GM18907 (cell line): Measurements from ENCODE around the gene RPRD1B.

Experiments
- ATAC-seq: cut with Tn5 transposase; IDR thresholded peaks from one replicate; pipeline ENCODE4 v1.9.1; 2021; ENCODE audit warnings: mild to moderate bottlenecking, moderate library complexity; ENCODE audit not compliant: unreplicated experiment

The RPRD1B gene

DNA sequence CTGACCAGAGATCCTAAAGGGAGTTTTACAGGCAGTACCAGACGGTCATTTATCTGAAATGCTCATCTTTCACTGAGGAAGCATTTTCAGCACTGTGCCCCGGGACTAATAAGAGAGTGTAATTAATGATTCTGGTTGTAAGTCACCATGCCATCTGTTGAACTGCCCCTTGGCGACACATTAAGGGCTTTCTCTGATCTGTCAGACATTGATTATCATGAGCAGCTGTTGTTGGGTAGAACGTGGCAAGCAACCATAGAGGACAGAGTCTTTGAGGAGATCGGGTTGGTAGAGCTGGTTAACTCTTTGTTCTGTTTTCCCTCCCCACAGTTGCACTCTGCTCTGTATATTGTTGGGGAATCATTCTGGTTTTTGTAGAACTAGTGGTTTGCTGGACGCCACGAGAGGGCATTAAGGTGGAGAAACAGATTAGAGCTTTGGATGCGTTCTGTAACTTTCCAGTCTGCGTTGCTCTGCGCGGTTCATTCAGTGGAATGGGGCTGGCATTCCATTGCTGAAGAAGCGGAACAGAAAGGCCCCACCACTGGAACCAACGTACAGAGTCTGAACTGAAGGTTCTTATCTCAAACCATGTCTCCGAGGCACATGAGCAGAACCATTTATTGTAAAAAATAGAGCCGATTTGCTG lies 34.3 kb downstream of the RPRD1B start:
- ATAC-seq = no peak

DNA sequence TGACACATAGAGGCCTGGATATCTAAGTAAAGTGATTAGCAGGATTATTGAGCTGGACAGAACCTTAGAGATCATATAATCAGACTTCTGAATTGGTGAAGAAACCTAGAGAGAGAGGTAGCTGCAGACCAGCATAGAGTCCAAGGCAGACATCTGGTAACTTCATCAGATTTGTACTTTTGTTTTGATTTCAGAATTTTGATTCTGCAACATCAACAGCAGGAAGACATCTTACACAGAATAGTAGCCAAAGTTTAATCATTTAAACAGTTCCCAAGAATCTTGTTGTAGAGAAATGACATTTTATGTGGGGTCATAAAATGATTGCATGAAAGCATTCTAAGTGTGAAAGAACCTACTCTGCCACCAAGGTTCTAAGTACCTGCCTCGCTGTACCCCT lies 39.4 kb downstream of the RPRD1B start:
- ATAC-seq = no peak

DNA sequence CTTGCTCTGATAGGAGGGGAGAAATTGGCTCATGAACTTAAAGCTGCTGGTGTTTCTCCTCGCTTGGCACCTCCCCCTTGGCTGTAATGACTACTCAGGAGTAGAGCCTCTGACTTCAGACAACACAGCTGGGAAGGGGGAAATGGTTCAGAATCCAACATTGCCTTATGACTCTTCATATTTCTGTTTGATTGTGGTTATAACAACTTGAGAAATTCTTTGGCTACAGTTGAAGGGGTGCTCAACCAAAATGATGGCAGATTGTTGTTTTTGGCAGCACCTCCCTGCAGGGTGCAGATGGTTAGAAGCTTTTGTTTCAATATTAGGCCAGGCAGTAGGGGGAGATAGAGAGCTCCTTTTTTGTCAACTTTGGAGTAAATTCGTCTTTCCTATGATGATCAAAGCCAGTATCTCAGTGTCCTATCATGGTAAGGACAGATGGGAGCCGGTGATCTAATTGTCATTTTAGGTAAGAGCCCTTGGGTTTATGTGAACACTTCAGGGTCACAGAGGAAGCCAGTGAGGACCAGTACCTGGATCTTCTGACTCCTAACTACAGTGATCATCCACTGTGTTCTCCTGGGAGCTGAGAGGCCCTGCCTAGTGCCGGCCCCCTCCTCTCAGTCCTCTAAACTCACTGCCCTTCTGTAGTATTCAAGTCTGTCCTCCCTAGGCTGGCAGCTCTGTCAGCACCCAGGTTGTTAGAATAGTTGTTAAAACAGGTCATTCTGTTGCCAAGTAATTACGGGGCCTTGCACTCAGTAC lies 39.9 kb downstream of the RPRD1B start:
- no peak for ATAC-seq

DNA sequence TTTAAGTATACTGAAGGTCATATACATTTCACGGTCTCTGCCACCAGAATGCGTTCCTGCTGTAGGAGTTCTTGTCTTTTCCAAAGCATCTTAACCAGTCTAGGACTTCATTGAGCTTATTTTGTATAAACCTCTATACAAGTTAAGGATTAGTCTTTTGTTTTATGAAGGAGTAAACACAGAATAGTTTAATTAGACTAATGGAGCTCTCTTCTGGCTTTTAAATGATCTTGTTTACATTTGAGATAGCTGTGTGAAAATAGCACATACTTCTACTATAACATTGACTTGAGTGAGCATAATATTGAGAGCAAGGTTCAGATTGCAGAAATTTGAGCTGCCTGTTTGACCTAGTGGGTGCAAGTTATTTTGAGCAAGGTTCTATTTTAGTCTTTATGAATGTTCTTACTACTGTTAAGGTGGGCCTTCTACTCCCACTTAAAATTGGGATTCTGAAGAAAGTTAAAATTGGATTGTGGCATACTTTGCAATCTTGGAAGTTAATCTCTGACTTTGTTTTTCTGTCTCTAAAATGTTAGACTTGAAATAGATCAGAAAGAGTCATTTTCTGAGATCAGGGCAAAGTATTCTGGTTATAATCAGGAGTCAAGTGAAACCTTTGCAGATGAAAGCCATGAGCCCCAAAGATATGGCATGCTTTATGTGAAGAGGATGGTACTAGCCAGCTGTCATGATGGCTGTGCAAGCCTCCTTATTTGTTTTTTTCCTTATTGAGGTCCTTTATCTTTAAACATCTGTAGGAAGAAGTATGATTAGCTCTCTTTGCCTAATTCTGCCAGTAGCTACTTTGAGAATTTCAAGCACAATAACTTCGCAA lies 41.8 kb downstream of the RPRD1B start:
- ATAC-seq = no peak

DNA sequence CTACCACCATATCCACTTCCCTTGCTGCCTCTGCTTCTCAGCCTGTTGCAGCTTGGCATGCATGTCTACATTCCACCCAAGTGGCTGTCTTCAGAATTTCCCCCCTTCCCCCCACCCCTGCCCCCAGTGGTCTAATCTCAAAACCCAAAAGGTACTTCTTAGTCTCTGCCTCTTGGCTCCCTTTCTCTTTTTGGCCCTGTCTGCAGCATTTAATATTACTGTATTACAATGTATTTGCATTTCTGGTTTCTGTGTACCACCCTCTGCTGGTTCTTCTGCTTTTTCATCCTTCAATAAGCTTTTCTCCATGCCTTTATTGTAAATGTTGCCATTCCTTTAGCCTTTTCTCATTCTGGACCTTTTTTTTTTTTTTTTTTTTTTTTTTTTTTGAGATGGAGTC lies 43.0 kb downstream of the RPRD1B start:
- no peak for ATAC-seq

DNA sequence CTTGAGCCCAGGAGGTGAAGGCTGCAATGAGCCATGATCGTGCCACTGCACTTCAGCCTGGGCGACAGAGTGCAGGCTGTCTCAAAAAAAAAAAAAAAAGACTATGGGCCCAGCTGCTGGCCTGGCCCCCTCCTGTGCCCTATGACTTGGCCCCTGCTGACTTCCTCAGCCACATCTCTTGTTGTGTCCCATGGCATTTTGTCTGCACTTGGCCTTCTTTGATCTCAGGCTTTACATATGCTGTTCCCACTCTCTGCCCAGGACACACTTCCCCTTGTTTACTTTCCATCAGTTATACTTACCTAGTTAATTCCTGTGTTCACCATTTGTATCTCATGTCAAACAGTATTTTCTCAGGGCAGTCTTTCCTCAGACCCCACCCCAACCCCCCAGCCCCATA lies 44.5 kb downstream of the RPRD1B start:
- no peak for ATAC-seq

DNA sequence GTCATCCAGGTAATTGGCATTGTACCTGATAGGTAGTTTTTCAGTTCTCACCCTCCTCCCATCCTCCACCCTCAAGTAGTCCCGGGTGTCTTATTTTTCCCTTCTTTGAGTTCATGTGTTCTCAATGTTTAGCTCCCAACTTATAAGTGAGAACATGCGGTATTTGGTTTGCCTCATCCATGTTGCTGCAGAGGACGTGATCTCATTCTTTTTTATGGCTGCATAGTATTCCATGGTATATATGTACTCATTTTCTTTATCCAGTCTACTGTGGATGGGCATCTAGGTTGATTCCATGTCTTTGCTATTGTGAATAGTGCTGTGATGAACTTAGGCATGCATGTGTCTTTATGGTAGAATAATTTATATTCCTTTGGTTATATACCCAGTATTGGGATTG lies 45.8 kb downstream of the RPRD1B start:
- no peak for ATAC-seq

DNA sequence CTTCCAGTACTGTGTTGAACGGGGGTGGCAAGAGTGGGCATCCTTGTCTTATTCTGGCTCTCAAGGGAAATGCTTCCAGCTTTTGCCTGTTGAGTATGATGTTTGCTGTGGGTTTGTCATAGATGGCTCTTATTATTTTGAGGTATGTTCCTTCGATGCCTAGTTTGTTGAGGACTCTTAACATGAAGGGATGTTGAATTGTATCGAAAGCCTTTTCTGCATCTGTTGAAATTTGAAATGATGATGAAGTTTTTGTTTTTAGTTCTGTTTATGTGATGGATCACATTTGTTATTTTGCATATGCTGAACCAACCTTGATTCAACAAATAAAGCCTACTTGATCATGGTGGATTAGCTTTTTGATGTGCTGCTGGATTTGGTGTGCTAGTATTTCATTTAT lies 48.0 kb downstream of the RPRD1B start:
- no peak for ATAC-seq

DNA sequence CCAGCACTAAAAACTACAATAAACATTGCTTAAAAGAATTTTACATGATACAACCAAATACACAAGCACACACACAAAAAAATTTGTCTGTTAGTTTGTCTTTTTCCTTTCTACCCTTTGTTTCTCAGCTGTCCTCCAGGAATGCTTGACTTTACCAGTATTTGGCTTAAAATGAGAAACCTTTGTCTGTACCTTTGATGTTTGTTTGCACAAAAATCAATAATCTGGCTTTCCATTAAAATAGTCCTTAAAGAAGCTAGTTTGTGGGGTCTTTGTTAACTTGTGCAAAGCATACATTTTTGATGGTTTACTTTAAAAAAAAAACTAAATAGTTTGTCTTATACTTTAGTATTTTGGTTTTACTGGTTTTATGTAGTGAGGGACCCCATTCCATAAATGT lies 49.3 kb downstream of the RPRD1B start:
- ATAC-seq = no peak

DNA sequence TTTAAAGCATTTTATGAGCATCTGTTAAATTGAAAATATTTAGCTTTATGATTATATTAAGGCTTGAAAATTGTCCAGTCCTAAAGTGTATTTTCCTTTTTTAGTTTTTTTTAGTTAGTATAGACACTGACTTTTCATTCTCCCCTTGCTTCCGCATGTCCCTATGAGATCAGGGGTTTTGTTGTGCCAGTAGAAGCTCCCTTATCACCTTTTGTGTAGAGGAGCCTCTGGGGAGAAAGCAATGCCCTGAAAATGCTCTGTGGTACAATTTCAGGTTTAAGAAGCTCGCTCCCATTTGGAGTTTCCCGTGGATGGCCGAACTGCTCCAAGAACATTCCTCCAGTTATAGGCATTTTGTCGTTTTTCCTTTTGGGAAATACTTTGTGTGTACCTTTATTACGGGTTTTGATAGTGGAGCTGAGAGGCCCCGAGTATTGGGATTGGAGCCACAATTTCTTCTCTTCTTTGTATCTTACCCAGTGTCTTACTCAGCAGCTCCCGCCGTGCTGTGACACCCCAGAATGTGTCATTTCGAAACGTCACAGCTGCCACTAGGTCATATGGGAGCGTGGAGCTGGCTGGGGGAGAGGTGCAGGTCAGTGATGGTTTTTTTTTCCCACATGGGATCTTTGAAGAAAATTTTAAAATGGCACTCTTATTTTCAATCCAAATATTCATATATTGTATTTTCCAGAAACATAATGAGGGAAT lies 49.9 kb downstream of the RPRD1B start:
- no peak for ATAC-seq

DNA sequence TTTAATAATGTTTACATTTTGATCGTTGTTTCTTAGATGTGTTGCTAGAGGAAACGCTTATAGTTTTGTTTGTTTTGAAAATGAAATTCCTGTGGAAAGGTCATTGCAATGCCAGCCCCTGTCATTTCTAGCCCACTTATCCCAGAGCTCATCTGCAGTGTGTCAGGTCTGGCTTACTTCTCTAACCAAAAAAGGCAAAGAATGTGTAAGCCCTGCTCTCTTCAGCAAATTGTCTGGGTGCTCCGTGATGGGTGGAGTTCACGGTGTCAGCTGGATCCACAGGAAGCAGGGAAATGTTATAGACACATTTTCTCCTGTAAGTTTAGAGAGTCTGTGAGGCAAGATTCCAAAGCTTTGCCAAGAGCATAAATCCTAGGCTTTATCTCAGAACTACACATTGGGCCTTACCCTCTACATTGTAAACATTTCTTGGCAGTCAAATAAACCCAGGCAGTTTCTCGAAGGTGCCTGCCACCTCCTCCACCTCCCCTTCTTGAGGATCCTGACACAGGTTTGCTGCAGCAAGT lies 50.9 kb downstream of the RPRD1B start:
- ATAC-seq = no peak

DNA sequence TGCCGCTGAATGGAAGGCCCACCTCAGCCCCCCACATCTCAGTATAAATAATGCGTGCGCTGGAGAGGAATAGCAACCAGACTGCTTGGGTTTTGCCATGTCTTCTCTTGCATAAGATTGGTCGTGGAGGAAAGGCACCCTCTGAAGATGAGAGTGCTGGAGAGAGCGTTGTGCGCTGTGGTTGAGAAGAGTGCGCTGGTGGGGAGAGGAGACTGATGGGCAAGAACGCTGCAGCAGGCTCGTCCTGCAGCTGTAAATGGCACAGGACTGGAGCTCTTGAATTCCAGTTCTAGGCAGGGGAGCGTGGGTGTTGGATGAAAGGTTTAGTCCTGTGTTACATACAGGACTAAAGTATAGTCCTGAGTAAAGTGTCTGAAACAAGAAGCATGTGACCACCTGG lies 51.5 kb downstream of the RPRD1B start:
- ATAC-seq = no peak

DNA sequence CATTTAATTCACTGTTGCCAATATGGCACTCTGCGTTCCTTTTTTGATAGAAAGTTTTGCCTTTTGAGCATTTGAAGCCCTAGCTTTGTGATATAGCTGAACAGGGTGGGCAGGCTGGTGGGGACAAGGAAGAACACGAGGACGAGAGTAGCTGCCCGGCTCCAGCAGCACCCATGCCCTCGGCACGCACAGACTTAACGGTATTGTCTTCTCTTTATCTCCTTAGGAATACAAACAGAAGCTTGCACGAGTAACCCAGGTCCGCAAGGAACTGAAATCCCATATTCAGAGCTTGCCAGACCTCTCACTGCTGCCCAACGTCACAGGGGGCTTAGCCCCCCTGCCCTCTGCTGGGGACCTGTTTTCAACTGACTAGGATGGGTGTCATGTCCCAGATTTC lies 56.0 kb downstream of the RPRD1B start:
- no peak for ATAC-seq

DNA sequence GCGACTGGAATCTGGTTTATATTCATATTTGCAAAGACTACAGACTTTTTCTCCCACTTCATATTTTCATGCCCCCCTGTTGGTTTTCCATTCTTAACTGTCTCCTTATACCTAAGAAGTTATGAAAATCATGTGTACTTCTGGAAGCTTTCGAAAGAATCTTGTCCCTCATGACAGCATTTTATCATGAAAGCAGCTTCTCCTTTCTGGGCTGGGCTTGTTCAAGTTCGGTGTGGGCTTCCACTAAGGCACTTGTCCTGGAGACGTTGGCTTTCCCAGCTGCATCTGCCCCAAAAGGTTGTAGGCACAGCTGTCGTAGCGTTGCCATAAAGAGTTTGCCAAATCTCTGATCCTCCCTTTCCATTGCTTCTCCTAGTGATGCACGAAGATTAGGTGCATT lies 56.5 kb downstream of the RPRD1B start:
- no peak for ATAC-seq

DNA sequence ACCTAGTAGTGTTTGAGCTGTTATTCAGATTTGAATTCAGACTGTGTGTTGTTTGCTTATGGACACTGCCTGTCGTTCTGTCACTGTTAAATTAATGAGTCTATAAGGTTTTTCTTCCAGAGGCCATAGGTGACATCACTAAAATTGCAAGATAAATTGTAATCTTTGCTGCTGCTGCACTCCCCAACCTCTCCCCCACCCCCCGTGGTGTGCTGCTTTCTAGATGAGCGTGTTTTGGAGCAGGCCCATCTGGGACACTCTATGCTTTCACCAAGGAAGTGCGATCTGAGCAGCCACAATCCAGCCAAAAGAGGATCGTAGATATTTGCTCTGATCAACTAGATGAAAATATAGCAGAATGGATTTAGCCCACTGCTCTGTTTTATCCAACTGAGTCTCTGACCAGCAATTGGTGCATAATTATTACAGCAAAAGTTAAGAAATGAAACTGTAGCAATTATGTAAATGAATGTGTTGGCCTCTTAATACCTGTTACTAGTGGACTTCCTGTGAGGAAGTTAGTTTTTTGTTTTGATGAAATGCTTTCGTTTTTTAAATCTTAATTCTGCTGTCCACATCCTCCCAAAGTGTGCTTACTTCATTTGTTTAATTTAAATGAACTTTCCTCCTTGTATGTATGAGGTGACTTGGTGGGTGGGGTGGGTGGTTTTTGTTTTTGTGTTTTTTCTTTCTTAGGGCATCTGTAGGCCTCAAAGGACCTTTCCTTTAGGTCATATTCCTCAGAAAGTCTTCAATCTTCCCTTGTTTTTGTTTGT lies 58.1 kb downstream of the RPRD1B start:
- ATAC-seq = no peak

DNA sequence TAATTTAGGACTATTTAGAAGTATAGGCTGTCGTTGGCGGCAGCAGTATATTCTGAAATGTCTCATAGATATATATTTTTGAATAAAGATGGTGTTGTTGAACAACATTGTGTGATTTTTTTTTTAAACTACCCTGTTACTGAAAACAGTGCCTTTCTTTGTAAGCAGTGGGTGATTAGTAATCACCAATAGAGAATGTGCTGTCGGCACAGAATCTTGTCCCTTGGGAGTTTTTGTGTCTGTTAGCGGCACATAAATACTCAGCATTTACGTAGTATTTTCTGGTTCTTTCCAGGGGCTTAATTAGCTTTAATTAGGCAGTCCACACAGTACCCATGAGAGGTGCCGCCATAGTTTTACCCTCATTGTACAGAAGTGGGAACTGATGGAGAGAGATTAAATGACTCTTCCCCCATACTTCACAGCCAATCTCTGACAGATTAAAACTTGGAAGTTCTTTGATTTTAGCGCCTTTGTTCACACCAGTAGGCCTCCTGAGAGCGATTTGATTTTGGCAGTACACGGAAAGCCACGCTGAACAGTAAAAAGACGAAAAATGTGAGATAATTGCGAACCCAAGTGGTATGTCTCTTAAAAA lies 58.8 kb downstream of the RPRD1B start:
- ATAC-seq = no peak

DNA sequence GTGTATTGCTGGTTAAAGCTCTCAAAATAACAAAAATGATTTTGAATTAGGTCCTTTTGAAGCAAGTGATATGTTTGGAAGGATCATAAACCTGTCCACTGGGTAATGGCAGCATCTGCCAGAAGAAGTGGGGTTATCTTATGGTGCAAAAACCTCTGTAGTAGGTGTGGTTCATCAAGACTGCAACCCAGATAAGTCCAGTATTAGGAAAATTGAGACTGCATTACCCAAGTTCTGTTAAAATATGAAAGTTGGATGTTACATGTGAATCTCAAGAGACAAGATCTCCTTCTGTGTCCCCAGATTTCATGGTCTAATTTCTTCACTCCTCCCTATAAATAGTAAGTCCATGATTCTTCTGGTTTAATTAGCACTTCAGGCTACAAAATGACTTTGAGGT lies 59.4 kb downstream of the RPRD1B start:
- no peak for ATAC-seq

DNA sequence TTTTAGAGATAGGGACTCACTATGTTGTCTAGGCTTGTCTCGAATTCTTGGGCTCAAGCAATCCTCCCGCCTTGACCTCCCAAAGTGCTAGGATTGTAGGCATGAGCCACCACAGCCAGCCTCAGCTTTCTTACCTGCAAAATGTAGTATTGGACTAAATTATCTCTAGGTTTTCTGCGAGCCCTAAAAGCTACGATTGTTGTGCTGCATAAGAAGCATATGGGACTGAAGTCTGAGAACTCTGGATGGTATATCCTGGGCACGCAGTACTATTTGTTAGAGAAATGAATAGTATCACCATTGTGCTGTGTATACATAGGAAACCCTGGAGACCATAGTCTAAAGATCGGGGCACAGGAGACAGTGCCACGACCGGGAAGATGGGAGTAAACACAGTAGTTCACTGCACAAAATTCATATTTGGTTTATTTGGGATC lies 60.1 kb downstream of the RPRD1B start:
- ATAC-seq = no peak

DNA sequence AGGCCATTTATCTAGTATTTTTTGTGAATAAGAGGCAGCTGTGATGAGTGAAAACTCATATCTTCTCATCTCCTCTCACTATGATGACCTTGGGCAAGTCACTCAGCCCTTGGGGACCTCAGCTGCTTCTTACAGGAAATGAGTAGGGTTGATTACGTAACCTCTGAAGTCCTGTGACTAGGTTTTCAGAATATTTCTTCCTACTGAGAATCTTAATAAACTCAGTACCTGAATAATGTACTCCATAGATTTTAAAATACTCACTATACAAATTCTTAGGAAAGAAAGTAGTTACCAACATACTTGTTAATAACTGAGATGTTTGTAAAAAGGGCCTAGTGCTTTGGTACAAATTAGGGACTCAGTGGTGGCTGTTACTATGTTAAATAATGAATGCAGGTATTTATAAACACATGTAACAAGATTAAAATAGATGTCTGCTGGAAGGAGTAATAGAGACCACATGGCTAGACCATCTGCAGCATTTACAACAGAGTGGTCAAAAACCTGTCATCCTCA lies 60.9 kb downstream of the RPRD1B start:
- ATAC-seq = peak; percentile 66
